Ishikawa (cell line): Measurements from ENCODE around the gene FAM13B.

Experiments
- CEBPB ChIP-seq: IDR thresholded peaks from 2 replicates; pipeline ENCODE4 v1.6.1; 2012
- CREB1 ChIP-seq: IDR thresholded peaks from 2 replicates; pipeline ENCODE4 v1.6.1; 2012; ENCODE audit warnings: low read depth
- EGR1 ChIP-seq: IDR thresholded peaks from 2 replicates; pipeline ENCODE4 v1.6.1; 2012
- EP300 ChIP-seq: IDR thresholded peaks from 2 replicates; pipeline ENCODE4 v1.6.1; 2012; ENCODE audit warnings: borderline replicate concordance
- FOXM1 ChIP-seq: IDR thresholded peaks from 2 replicates; pipeline ENCODE4 v1.6.1; 2012; ENCODE audit warnings: low read depth, borderline replicate concordance
- MAX ChIP-seq: IDR thresholded peaks from 2 replicates; pipeline ENCODE4 v1.6.1; 2012
- NFIC ChIP-seq: IDR thresholded peaks from 2 replicates; pipeline ENCODE4 v1.6.1; 2012
- RAD21 ChIP-seq: IDR thresholded peaks from 2 replicates; pipeline ENCODE4 v1.6.1; 2012; ENCODE audit warnings: low read depth
- REST ChIP-seq: IDR thresholded peaks from 2 replicates; pipeline ENCODE4 v1.6.1; 2012; ENCODE audit warnings: low read depth, mild to moderate bottlenecking
- TAF1 ChIP-seq: IDR thresholded peaks from 2 replicates; pipeline ENCODE4 v1.6.1; 2012; ENCODE audit warnings: low read depth, mild to moderate bottlenecking
- TCF12 ChIP-seq: IDR thresholded peaks from 2 replicates; pipeline ENCODE4 v1.6.1; 2012; ENCODE audit warnings: low read depth
- TEAD4 ChIP-seq: IDR thresholded peaks from 2 replicates; pipeline ENCODE4 v1.6.1; 2012
- USF1 ChIP-seq: IDR thresholded peaks from 2 replicates; pipeline ENCODE4 v1.6.1; 2012
- YY1 ChIP-seq: IDR thresholded peaks from 2 replicates; pipeline ENCODE4 v1.6.1; 2012; ENCODE audit warnings: low read depth
- ZBTB7A ChIP-seq: IDR thresholded peaks from 2 replicates; pipeline ENCODE4 v1.6.1; 2012; ENCODE audit warnings: low read depth

FAM13B gene

GRCh38 chr5:138024117-138024516 lies 8.8 kb downstream of the FAM13B start:
- no peak for TF ChIP-seq YY1
- no peak for TF ChIP-seq CREB1
- TF ChIP-seq TEAD4: no peak
- no peak for TF ChIP-seq EGR1
- TF ChIP-seq TAF1: no peak
- no peak for TF ChIP-seq FOXM1
- TF ChIP-seq ZBTB7A: no peak
- TF ChIP-seq RAD21: no peak
- TF ChIP-seq NFIC: no peak
- no peak for TF ChIP-seq MAX
- TF ChIP-seq REST: no peak
- no peak for TF ChIP-seq EP300
- no peak for TF ChIP-seq CEBPB
- TF ChIP-seq USF1: no peak
- TF ChIP-seq TCF12: no peak

GRCh38 chr5:138022912-138023311 lies 10.0 kb downstream of the FAM13B start:
- TF ChIP-seq RAD21 (no peak), MAX (no peak), USF1 (no peak), TAF1 (no peak), TCF12 (no peak), EGR1 (no peak), NFIC (no peak), TEAD4 (no peak), ZBTB7A (no peak), EP300 (no peak), CREB1 (no peak), YY1 (no peak), FOXM1 (no peak), REST (no peak), CEBPB (no peak)

- TF ChIP-seq TEAD4 (no peak), REST (no peak), EP300 (no peak), EGR1 (no peak), YY1 (no peak), FOXM1 (no peak), TAF1 (no peak), USF1 (no peak), MAX (no peak), CEBPB (no peak), RAD21 (no peak), TCF12 (no peak), ZBTB7A (no peak), NFIC (no peak), CREB1 (no peak)
These were observed 11.1 kb downstream of the FAM13B start for GRCh38 chr5:138021771-138022170.

- TF ChIP-seq NFIC (no peak), FOXM1 (no peak), USF1 (no peak), EGR1 (no peak), YY1 (no peak), TAF1 (no peak), MAX (no peak), TEAD4 (no peak), EP300 (no peak), RAD21 (no peak), TCF12 (no peak), CEBPB (no peak)
These were observed 14.0 kb downstream of the FAM13B start for GRCh38 chr5:138018849-138019248.
